ELF-1 (cell line): ENCODE data around the gene CENPX.

ENCODE experiments used
- DNase-seq: peaks from one replicate; pipeline ENCODE4 v3.0.0-alpha.2; 2016; ENCODE audit warnings: low read depth, low spot score

CENPX gene

GRCh38 chr17:81998691-81999438 is 23.8 kb downstream of the CENPX start:
- no peak for DNase-seq

GRCh38 chr17:81998212-81998611 is 24.5 kb downstream of the CENPX start:
- no peak for DNase-seq

DNA sequence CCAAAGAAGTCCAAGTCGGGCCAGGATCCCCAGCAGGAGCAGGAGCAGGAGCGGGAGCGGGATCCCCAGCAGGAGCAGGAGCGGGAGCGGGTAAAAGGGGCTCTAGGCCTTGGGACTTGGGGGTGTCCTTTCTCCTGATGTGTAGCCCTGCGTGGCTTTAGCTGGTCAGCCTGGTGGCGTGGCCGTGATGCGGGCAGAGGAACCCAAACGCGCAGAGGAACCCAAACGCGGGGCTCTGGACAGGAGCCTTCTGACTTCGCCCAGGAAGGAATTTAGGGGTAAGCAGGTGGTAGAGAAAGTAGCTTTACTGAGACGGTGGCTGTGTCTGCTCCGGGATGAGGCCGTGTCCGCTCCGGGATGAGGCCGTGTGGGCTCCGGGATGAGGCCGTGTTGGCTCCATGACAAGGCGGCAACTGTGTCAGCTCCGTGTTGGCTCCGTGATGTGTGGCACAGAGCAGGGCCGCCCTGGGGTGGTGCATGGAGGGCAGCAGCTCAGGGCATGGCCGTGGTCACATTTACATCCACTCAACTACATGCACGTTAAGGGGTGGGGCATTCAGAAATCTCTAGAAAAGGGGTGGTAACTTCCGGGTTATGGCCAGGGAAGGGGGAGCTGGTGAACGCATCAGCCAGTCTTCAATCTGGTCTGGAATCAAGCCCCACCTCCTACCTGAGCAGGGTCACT is 25.8 kb downstream of the CENPX start:
- no peak for DNase-seq

DNA sequence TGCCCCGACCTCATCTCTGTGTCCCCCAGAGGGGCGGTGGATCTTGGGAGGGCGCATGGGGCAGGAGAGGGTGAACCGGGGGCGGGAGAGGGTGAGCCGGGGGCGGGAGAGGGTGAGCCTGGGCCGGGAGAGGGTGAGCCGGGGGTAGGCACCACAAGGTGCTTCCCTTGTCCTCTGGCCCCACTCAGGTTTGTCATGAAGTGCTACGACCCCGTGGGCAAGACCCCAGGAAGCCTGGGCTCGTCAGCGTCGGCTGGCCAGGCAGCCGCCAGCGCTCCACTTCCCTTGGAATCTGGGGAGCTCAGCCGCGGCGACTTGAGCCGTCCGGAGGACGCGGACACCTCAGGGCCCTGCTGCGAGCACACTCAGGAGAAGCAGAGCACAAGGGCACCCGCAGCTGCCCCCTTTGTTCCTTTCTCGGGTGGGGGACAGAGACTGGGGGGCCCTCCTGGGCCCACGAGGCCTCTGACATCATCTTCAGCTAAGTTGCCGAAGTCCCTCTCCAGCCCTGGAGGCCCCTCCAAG is 26.4 kb downstream of the CENPX start:
- DNase-seq: no peak

- DNase-seq: peak; percentile 7
These were observed 27.0 kb downstream of the CENPX start for GRCh38 chr17:81995463-81996231.

DNA sequence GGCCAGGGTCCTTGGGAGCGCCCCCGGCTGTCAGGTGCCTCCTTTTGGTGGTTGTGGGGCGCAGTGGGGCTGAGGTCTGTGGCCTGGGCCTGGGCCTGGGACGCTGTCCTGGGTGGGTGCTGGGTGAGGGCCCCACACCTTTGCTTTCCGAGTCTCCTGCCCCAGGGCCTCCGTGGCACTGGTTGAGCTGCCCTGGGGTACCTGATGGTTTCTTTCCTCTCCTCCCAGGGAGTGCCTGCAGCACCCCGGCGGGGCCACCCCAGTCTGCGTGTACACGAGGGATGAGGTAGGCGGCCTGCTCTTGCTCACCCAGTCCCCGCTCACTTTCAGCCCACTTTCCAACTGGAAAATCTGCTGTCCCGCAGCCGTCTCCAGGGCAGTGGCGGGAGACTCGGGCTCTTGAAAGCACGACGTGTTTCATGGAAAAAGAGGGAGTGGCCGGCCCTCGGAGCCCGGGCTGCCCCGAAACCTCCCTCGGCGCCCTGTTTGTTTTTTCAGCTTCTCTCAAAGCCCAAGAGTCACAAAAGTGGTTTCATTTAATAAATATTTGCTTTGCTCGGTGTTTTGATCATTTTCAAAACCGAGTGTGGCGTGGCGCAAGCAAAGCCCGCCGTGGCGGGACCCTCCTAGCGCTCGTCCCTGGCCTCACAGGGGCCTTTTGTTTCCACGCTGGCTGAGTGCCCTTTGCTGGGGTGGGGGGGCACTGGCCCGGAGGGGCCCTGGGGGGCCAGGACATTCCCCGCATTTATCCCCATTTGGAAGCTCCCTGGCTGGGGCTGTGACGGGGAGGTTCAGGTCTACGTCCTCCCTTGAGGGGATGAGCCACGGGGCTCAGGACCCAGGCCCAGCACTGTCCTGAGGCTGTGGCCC is 27.9 kb downstream of the CENPX start:
- peak; percentile 18 for DNase-seq

GRCh38 chr17:81993729-81994592 is 28.7 kb downstream of the CENPX start:
- peak; percentile 46 for DNase-seq

DNA sequence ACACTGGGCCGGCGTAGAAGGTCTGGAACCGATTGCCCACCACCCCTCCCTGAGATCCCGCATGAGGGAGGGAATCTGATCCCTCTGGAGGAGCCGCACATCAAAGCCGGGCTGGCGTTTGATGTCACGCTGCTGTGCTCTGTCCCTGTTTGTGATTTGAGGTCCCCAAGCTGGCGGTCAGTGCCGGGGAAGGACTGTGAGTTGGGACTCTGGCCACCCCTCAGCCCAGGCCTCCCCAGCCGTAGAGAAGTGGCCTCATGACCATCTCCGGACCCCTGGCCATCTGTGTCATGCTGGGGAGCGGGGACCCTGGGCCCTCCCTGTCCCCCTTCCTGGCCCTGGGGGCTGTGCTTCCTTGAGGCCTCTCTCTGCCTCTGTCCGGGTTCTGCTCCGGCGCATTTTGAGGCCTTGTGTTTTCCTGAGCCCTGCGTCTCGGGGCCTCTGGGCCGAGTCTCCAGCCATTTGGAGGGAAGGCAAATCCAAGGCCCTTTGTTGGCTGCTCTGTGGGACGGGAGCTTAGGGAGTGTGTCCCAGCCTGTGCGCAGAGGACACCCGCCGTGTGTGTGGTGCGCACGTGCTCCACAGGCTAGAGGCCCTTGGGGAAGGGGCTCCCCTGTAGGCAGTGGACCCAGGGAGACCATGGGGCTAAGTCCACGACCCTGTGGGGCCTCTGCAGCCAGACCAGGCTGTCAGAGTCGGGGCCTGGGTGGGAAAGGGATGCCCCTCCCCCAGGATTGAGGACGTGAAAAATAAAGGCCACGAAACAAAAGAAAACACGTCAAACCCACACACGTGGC is 30.2 kb downstream of the CENPX start:
- no peak for DNase-seq

DNA sequence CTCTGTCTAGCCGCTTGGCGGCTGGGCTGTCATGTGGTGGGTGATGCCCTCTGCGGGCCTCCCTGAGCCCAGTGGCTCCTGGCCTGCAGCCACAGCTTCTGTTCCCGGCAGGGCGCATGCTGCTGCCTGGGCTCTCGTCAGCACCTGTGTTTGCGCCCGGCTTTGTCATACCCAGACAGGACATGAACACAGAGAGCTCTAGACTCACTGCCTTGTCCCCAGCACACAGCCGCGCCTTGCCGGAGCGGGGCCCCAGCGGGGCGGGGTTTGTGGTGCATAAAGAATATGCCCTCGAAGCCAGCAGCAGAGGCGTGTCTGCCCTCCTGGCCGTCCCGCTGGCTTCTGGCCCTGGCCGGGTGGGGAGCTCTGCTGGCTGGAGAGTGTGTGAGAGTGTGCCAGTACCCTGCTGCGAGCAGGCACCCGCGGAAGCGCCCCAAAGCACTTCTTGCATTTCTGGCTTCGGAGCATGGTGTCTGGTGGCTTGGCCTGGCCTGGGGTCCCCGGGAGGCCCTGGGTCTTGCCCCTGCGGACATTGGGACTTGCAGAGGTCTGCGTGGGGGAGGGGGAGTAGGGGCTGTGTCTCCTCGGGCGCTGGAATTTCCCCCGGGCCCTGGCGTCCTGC is 30.9 kb downstream of the CENPX start:
- peak; percentile 95 for DNase-seq

DNA sequence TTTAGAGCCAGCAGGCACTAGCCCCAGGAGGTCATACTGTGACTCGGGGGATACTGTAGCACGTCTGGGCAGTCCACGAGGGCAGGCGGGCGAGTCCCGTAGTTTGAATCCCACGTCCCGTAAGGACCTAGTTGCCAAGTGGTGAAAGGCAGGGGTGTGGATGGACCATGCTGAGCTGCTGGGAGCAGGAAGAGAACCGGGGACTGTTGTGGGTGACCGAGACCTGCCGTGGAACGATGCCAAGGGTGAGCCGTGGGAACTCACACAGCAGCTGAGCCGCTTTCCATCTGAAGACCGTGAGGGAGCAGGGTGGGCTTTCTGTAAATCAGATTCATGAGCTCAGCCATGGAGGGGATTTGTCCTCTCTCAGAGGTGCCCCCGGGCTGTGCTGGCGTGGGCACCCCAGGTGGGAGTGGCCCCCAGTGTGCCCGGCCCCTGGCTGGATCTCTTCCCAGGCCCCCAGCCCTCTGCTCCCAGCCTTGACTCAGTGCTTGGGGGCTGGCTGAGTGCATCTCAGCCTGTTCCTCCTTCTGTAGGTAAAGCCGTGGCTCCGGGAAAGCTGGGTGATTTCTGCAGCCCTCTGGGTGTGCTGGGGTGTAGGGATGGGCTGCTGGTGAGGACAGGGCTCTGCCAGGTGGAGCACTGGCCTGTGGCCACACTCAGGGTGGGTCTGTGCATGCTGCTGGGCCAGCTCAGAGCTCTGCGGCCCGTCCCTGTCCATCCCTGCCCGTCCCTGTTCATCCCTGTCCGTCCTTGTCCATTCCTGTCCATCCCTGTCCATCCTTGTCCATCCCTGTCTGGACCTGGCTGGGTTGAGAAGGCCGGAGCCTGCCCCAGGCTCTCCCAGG is 31.6 kb downstream of the CENPX start:
- peak; percentile 12 for DNase-seq

GRCh38 chr17:81987161-81987770 is 35.4 kb downstream of the CENPX start:
- DNase-seq: peak; percentile 41

DNA sequence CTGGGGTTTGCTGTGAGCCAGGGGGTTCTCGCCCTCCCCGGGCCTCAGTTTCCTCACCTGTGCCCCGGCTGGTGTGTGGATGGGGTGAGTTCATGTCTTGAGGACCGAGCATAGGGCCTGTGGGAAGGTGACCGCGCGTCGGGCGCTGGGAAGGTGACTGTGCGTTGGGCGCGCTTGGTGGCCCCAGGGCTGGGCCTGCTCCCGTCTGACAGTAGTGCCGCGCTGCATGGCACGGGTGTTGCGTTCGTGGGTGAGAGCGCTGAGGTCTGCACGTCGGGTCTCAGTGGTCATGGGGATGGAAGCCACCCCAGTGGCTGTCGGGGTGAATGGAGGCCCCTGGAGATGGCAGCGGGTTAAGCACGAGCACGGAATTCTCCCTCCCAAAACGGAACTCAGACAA is 36.1 kb downstream of the CENPX start:
- DNase-seq: no peak

GRCh38 chr17:81984773-81985410 is 37.8 kb downstream of the CENPX start:
- peak; percentile 1 for DNase-seq

GRCh38 chr17:81983639-81984373 is 38.9 kb downstream of the CENPX start:
- DNase-seq: no peak

- no peak for DNase-seq
These were observed 39.6 kb downstream of the CENPX start for GRCh38 chr17:81983011-81983638.

DNA sequence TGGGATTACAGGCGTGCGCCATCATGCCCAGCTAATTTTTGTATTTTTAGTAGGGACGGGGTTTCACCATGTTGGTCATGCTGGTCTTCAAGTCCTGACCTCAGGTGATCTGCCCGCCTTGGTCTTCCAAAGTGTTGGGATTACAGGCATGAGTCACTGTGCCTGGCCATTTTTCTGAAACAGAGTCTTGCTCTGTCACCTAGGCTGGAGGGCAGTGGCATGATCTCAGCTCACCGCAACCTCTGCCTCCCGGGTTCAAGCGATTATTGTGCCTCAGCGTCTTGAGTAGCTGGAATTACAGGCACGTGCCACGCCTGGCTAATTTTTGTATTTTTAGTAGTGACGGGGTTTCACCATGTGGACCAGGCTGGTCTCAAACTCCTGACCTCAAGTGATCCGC is 41.2 kb downstream of the CENPX start:
- DNase-seq: peak; percentile 14
